NCI-H345 treated with DMSO at 0.1 percent for 48 hours (cell line): ENCODE results near the gene KMT2B.
"Not testable (repeated sequence)": the region's sequence is repeated elsewhere in the genome, so short reads cannot be mapped to it uniquely, and the experiment has no call there.

Experiments used
- DNase-seq: peaks from one replicate; lab custom pipeline; 2025; ENCODE audit not compliant: unreplicated experiment; lab: John Stamatoyannopoulos, UW

The KMT2B gene

DNA sequence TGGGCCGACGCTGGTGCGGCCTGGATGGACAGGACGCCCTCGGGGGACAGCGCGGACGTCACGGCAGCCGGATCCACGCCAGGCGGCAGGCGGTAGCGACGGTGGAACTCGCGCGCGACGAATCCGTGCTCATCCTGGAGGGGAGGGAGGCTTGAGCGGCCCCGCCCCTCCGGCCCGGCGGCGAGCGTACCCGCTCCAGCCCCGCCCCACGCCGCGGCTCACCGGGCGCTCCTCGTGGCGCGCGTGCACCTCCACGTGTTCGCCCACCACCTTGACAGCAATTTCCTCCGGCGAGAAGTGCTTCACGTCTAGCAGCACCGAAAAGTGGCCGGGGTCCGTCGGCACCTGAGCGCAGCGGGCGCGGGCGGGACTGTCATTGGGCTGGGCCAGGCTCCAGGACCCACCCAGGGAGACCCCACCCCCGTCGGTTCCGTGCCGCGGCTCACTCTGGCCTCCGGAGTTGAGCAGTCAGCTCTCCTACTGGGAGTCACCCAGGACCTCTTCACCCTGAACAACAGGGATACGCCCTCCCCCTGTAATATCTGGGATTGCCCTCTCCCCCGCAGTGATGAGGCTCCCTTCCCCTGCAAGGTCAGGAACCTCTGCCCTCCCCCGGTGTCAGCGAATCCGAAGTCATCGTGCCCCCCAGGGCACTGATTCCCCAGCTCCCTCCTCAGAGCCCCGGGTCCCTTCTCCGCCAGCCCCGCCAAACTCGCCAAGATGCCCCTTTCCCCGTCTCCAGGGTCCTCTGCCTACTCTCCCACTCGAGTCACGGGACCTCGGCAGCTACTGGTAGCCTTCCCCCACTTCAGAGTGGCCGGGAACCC lies 38.0 kb downstream of the KMT2B start:
- DNase-seq = no peak

DNA sequence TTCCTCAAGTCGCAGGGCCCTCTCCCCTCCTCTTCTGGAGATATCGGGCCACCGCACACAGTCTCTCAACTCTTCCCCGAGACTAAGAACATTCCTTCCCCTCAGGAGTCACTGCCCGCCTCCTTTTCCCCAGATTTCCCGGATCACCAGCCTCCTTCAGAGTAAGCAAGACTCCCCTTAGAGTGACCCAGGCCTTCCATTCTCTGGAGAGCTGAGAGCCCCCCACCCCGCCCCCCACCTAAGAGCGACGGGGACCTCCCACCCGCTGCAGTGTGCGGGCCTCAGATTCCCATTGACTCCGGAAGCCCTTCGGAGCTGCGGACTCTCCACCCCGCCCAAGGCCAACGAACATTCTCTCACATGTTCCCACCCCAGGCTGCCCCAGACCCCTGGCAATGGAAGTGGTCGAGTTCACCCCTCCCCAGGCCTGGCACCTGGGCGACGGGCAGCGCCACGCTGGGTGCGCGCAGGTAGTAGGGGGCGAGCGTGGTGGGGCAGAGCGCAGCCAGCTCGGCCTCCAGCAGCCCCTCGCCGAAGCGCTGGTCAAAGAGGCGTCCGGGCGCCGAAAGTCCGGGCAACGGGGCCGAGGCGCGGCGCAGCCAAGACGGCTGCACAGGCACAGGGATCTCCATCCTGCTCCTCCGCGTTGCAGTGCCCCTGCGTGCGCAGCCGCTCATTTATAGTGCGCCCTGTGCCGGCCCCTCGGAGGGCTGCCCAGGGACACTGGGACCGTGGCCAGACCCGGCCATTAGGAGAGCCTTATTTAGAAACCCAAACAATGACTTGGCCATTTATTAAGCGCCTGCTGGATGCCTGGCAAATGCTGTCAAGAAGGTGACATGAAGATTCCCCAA lies 38.8 kb downstream of the KMT2B start, which contains the start of gene HSPB6:
HSPB6 (minus strand) TSS at position 653 of the 854 bp plus-strand sequence; CDS start at position 632, 21 bp downstream.
- no peak for DNase-seq

DNA sequence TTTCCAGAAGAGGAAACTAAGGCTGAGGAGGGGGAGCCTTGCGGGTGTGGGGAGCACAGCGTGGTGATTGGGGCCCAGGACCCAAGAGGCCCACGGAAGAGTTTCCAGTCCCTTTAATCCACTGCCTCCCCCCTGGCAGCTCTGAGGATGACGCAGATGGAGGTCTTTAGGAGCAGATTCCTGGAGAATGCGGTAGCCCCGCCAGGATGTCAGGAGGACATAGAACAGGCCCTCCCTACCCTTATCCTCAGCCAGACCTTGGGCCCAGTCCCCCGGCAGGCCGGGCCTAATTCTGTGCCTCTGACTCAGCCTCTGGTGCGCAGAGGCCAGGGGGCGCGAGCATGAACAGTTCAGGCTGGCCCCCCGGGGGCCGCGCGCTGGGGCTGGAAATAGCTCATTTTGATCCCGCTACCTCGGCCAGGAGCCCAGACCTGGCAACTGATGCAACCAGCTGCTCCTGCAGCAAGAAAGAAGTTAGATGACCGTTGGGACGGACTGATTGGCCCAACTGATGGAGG lies 39.5 kb downstream of the KMT2B start:
- no peak for DNase-seq

DNA sequence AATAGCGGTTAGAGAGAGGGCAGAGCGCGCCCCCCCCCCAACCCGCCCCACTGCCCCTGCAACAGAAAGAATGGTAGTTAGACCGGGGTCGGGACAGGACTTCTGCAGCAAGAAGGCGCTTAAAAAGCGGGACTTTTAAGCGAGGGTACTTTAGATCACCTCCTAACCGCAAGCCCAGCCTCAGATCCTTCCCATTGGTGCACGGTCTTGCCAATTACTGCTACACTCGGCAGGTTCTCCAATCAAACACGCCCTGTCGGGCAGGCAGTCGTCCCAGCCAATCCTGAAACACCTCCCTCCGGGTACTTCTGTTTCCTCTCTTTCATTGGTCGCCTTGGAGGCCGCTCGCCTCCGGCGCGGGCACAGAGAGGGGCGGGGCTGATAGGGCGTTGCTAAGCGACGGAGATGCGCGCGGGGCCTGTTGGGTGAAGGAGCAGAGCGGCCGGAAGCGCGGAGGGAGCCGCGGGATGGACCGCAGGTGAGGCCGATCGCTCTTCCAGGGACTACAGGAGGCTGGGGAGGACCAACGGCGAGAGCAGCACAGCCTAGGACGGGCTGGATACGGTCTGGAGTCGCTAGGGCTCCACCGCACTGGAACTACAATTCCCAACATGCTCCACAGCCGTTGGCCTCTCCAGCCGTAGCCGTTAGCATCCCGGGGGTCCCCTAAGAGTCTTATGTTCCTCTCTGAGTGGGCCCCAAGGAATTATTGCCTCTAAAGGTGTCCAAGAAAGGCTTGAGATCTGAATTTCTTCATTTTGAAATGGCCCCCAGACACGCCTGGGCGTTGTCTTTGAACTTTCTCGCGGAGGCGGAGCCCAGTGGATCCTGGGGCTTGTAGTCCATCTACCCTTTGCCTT lies 40.2 kb downstream of the KMT2B start, which contains the start of gene PROSER3:
PROSER3 (plus strand) TSS at position 428 of the 860 bp plus-strand sequence; CDS start at position 468, 40 bp downstream.
- DNase-seq = peak; percentile 100

DNA sequence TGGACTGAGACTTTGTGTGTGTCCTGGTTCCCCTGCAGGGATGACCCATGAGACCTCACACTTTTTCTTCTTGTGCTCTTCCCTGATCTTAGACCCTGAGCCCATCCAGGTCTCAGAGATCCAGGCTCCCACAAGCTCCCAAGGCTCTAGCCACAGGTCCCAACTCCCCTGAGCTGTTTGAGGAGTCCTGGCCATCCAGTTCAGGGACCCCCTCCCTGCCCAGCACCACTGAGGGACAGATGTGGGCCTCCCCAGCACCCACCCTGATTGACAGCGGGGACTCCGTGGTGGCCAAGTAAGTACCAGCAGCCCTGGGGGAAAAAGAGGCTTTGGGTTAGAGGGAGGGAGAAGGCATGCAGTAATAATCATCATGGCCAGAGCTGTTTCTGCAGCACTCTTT lies 41.9 kb downstream of the KMT2B start:
- no peak for DNase-seq

DNA sequence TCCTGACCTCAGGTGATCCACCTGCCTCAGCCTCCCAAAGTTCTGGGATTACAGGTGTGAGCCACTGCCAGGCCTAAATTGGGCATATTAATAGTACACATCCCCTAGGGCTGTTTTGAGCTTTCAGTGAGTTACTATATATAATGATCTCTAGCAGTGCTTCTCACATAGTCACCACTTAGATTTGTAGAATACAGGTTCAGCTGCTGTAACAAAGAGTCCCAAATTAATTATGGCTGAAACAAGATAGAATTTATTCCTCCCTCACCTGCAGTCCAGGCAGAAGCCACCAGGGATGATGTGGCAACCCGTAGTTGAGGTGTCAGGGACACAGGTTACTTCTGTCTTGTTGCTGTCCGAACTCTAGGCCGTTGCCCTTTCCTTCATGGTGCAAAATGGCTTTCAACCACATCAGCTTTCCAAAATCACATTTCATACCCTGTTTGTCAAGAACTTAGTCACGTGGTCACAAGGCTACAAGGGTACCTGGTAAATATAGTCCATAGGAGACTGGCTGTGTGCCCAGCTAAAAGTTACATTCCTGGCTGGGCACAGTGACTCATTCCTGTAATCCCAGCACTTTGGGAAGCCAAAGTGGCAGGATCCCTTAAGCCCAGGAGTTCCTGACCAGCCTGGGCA lies 43.0 kb downstream of the KMT2B start:
- DNase-seq = no peak

DNA sequence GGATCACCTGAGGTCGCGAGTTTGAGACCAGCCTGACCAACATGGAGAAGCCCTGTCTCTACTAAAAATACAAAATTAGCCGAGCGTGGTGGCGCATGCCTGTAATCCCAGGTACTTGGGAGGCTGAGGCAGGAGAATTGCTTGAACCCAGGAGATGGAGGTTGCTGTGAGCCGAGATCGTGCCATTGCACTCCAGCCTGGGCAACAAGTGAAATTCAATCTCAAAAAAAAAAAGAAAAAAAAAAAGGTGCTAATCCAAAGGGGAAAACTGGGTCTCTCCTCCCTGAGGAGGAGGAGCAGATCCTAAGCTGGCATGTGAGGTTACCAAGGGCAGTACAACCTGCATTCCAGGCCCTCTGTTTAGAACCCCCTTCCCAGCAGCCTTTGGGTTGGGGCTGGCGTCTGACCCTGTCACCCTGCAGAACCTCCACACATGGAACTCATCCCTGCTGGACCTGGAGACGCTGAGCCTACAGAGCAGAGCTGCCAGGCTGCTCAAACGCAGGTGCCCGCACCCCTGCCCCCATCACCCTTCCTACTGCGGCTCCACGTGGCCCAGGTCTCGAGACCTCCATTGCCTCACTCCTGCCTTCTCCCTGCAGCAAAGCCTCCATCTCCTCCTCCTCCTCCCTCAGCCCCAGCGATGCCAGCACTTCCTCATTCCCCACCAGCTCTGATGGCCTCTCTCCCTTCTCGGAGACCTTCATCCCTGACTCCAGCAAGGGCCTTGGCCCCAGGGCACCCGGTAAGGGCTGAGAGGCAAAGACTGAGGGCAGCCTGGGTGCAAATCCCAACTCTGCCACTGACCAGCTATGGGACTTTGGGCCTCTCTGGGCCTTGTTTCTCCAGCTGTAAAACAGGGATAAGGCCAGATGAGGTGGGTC lies 46.9 kb downstream of the KMT2B start:
- DNase-seq = no peak

DNA sequence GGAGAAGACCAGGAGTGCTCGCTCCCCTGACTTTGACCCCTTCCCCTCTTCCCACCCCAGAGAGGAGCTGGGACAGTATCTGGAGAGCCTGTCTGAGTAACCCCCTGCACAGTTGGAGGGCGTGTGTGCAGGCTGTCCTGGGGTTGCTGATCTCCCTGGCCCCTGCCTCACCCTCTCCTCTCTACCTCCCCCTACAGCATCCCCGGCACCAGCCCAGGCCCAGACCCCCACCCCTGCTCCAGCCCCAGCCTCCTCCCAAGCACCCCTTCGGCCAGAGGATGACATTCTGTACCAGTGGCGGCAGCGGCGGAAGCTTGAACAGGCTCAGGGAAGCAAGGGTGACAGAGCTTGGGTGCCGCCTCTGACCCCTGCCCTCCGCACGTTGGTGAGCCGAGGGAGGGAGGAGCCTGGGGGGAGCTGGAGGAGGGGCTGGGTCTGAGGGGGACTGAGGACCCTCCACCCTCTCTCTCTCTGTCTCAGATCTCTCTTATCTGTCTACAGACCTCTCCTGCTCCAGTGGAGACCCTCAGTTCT lies 48.8 kb downstream of the KMT2B start:
- no peak for DNase-seq

DNA sequence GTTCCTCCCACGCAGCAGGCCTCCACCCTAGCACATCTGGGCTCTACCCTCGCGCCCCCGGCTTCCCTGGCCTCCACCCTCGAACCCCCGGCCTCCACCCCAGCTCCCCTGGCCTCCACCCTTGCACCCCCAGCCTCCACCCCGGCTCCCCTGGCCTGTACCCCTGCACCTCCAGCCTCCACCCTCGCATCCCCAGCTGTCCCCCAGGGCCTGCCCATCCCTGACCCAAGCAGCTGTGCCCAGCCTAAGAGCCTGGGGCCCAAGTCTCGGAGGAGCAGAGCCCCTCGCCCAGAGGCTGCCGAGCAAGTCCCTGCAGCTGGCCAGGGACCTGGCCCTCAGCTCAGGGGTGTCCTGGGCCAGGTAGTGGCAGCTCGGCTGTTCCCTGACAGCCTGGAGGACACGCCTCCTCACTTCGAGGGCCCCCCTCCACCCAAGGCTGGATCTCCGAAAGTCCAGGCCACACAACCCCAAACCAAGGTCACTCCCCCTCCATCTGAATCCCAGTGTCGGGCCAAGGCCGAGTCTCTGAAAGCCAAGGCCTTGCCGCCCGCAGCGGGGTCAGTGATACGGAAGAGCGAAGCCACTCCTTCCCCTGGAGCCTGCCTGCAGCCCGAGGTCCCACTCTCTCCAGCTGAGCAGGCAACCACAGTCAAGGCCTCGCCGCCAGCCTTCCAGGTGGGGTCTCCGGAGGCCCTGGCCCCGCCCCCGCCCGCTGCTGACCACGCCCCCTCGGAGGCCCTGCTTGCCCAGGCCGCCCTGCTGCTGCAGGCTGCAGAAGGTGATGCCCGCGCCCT lies 49.7 kb downstream of the KMT2B start:
- no peak for DNase-seq

DNA sequence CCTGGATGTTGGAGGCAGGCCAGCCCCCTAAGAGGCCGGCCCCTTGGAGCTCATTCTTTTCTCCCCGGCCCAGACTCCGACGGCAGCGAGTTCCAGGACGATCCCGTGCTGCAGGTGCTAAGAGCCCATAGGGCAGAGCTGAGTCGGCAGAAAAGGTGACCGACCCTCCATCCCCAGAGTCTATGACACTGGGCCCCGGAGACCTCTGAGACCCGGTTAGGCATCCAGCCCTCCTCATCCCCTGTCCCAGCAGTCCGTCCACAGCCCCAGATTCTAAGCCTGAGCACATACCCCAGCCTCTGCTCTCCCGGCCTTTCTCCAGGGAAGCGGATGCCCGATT lies 50.2 kb downstream of the KMT2B start:
- DNase-seq = no peak

DNA sequence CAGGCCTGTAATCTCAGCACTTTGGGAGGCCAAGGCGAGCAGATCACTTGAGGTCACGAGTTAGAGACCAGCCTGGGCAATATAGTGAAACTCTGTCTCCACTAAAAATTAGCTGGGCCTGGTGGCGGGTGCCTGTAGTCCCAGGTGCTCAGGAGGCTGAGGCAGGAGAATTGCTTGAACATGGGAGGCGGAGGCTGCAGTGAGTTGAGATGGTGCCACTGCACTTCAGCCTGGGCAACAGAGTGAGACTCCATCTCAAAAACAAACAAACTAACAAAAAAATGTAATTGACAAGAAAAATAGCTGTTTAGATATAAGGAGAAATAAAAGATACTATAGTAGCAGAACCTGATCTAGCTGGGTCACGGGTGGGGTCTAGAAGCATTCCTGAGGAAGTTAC lies 54.6 kb downstream of the KMT2B start:
- DNase-seq = not testable (repeated sequence)

DNA sequence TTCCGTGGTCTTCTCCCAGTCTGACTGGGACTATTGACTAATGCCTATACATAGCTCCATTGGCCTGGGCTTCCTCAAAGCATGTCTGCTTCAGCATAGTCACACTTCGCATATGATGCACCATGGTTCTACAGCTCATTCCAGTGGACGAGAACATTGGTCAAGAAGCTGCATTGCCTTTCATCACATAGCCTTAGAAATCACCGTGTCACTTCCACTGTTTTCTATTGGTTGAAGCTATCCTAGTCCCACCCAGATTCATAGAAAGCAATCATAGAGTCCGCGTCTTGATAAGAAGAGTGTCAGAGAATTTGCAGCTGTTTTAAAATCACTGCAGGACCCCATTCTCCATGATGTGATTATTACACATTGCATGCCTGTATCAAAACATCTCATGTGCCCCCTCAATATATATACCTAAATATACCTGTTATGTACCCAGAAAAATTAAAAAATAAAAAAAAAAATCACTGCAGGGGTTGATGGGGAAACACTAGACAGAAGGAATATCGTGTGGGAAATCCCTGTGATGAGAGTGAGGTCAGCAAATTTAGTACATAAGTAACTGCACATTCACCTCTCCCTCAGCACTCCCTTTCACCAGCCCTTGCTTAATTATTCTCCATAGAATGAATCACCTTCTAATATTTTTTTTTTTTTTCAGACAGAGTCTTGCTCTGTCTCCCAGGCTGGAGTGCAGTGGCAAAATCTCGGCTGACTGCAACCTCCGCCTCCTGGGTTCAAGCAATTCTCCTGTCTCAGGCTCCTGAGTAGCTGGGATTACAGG lies 55.4 kb downstream of the KMT2B start:
- DNase-seq = no peak

DNA sequence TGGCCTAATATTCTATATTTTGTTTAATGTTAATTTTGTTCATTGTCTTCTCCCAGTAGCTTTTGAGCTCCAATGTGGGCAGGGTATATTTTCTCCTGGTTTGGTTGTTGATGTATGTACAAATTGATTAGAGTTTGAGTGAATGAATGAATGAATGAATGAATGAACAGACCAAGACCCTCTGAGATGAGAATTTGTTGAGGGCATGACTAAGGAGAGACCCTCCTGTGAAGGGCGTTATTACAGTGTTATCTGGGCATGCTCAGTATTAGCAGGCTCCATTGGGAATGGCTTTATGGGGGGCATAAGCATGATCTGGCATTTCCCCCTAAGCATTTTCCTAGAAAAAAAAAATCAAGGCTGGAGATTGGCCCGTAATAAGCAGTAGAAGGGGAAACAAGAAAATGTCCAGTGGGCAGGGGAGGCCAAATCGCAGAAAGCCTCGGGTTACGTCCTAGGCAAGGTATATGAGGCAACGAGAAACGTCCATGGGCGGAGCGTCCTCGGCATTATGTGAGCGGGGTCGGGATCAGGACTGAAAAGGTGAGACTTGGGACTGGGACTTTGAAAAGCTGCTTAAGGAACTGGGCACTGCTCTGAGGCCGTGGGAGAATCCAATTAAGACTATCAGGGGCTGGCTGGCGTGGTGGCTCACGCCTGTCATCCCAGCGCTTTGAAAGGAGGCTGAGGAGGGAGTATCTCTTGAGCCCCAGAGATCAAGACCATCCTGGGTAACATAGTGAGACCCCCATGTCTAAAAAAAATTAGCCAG lies 56.7 kb downstream of the KMT2B start:
- no peak for DNase-seq

DNA sequence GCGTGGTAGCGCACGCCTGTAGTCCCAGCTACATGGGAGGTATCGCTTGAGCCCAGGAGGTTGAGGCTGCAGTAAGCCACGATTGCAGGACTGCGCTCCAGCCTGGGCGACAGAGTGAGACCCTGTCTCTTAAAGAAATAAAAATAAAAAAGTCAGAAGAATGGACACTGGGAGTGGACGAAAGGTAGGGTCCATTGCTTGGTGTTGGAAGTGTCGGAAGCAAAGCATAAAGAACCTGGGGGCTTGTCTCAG lies 57.2 kb downstream of the KMT2B start:
- DNase-seq = no peak

DNA sequence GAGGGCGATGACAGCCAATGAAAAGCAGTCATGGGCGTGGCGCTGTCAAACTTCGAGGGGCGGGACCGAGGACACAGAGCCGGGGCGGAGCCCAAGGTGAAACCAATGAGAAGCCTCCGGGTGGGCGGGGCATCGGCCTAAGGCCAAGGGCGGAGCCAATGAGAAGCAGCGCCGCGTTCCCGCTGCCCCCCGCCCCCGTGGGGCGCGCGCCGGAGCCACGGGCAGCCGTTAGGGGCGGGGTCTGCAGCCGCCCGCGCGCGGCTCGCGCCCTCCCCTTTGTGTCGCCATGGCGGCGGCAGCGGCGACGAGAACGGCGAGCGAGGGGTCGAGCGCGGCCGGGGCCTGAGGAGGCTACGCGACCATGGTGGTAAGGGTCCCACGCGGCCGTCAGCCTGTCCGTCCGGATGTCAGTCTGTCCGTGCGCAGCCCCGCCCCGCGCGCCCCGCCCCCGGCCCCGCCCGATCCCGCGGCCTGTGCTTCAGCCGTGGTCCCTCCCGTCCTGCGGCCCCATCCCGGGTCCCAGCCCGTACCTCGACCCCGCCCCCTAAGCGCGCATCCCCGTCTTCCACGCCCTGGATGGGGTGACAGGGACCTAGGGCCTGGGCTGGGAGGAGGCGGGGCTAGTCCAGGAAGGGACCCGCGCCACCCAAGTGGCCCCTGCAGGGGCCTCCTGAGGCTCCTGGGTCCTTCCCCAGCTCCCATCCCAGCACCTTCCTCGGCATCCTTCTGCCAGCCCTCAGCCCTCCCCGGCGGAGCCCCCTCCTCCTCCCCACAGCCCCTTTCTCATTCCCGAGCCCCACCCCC lies 57.7 kb downstream of the KMT2B start, which contains the start of gene ARHGAP33:
ARHGAP33 (plus strand) TSS at position 267 of the 804 bp plus-strand sequence; CDS start at position 362, 95 bp downstream.
- DNase-seq = peak; percentile 100
